ENCODE measurements around the gene PRDM15. TPM values are rescaled to one million over a fixed set of nuclear protein-coding genes. Genes with fewer than 3 reads are reported as not detected.

PRDM15 gene
- polyA plus RNA-seq, 1 experiment: 5.1 TPM

DNA sequence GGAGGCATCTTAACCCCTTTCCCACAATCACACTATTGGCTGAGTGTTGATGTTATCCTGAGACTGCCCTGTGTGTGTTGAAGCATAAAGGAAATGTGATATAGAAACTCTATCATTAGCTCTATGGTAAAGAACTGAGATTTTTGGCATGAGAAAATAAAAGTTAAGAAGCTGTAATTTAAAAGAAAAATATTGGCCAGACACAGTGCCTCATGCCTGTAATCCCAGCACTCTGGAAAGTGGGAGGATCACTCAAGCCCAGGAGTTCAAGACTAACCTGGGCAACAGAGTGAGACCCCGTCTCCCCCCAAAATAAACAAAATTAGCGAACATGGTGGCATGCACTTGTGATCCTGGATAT, 98.1 kb downstream of the PRDM15 start:
- TF ChIP-seq, protein P1, sequence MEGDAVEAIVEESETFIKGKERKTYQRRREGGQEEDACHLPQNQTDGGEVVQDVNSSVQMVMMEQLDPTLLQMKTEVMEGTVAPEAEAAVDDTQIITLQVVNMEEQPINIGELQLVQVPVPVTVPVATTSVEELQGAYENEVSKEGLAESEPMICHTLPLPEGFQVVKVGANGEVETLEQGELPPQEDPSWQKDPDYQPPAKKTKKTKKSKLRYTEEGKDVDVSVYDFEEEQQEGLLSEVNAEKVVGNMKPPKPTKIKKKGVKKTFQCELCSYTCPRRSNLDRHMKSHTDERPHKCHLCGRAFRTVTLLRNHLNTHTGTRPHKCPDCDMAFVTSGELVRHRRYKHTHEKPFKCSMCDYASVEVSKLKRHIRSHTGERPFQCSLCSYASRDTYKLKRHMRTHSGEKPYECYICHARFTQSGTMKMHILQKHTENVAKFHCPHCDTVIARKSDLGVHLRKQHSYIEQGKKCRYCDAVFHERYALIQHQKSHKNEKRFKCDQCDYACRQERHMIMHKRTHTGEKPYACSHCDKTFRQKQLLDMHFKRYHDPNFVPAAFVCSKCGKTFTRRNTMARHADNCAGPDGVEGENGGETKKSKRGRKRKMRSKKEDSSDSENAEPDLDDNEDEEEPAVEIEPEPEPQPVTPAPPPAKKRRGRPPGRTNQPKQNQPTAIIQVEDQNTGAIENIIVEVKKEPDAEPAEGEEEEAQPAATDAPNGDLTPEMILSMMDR (IDR thresholded peaks at IDR 0.05; ENCODE audit: low read depth, low read length): no peak
- ChIA-PET CTCF (interaction anchor here (0.7 kb wide), 1 partner anchor 169 kb away, joined by 3 read pairs; no protein-coding TSS in a partner anchor), POLR2A (no interaction called here)
- Histone ChIP-seq H3K9me3 (ENCODE audit: control insufficient read depth, insufficient read depth, low read length) (no peaks in the 10 kb centered on the region; the same call in 1 of the 2 replicates), H3K4me3 (ENCODE audit: low read depth, low read length) (no peak overlapping the region), H3K27me3 (ENCODE audit: control insufficient read depth, insufficient read depth, low read length) (peaks cover 38% of the 10 kb centered on the region), H3K27ac (ENCODE audit: low read depth, low read length) (no peak overlapping the region)
- no peak for DNase-seq (ENCODE audit: low read depth, low spot score)

DNA sequence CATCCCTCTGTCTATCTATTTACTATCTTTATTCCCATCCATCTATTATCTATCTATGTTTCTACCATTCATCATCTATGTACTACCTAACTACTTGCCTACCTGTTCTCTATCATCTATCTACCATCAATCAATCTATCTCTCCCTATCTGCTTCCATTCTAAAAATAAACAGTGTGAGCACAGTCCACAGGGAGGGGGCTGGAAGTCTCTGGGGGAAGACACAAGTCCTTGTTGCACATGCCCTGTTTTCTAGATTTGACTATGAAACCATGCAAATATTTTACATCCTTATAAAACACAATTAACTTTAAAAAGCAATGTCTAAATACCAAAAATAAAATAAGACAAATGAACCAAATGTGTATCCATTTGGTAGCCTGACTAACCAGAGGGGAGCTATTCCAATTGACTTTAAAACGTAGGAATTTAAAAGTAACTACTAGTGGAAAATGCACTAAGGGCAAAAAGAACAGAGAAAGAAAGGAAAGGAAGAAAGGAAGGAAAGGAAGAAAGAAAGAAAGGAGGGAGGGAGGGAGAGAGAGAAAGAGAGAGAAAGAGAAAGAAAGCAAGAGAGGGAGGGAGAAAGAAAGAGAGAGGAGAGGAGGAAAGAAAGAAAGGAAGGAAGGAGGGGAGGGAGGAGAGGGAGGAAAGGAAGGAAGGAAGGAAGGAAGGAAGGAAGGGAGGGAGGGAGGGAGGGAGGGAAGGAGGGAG, 98.7 kb downstream of the PRDM15 start:
- Histone ChIP-seq H3K27ac (ENCODE audit: low read depth, low read length) (no peak overlapping the region), H3K4me3 (ENCODE audit: low read depth, low read length) (no peak overlapping the region), H3K27me3 (ENCODE audit: control insufficient read depth, insufficient read depth, low read length) (peaks cover 42% of the 10 kb centered on the region), H3K9me3 (ENCODE audit: control insufficient read depth, insufficient read depth, low read length) (no peaks in the 10 kb centered on the region; the same call in 1 of the 2 replicates)
- CTCF ChIA-PET: interaction anchor here (0.7 kb wide), 2 partner anchors 8 to 168 kb away, joined by 3 read pairs; no protein-coding TSS in a partner anchor
- no peak for DNase-seq (ENCODE audit: low read depth, low spot score)
- TF ChIP-seq, protein P1 (IDR thresholded peaks at IDR 0.05; ENCODE audit: low read depth, low read length): no peak
- POLR2A ChIA-PET: no interaction called here

DNA sequence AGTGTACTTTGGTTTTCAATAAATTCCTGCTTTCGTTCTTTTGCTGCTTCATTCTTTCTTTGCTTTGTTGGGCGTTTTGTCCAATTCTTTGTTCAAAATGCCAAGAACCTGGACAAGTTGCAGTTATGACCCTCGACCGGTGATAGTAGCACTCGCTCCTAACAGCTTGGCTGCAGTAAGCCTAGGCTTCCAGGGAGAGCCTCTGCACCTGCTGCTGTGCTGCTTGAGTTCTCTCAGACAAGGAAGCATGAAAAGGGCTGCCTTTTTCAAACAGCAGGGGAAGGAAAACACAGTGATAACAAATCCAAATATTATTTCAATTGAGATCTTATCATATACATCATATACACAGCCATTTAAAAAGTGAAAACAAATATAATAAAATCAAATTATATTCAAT, 99.5 kb downstream of the PRDM15 start:
- TF ChIP-seq, protein P1 (IDR thresholded peaks at IDR 0.05; ENCODE audit: low read depth, low read length): no peak
- Histone ChIP-seq H3K4me3 (ENCODE audit: low read depth, low read length) (no peak overlapping the region), H3K27me3 (ENCODE audit: control insufficient read depth, insufficient read depth, low read length) (peaks cover 49% of the 10 kb centered on the region), H3K9me3 (ENCODE audit: control insufficient read depth, insufficient read depth, low read length) (no peaks in the 10 kb centered on the region; the same call in 1 of the 2 replicates), H3K27ac (ENCODE audit: low read depth, low read length) (no peak overlapping the region)
- ChIA-PET CTCF (no interaction called here), POLR2A (no interaction called here)
- DNase-seq (ENCODE audit: low read depth, low spot score): no peak

DNA sequence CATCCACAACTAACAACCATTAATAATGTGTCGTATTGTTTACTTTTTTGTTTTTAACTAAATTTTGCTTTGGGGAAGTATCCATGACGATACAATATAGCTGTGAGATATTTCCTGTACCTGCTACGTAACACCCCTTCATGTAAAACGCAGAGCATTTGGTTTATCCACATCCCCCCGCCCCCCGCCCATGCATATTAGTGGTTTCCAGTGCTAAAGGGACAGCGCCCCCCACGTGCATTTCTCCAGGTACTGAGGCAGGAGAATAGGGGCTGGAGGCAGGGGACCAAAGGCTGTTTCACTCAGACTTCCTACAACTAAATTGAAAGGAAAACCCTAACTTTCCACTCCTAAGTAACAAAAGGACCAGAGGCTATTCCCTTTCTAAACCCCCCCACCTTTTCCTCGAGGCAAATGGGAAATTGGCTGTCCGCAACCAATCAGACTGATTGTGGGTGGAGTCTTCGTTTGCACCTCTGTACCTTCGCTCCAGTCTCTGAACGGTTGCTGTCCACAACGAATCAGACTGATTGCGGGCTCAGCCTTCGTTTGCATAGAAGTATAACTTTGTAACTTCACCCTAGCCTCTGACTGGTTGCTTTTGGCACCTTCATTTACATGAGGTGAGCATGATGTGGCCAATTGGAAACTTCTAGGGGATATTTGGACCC, 100.1 kb downstream of the PRDM15 start:
- H3K27ac ChIP-seq (ENCODE audit: low read depth, low read length): no peak overlapping the region
- CTCF ChIA-PET: interaction anchor here (1.1 to 6.1 kb wide), 4 partner anchors 11 to 496 kb away, joined by 3 to 76 read pairs (median 17); no protein-coding TSS in a partner anchor
- TF ChIP-seq, protein P1 (IDR thresholded peaks at IDR 0.05; ENCODE audit: low read depth, low read length): no peak
- peaks cover 51% of the 10 kb centered on the region for H3K27me3 ChIP-seq (ENCODE audit: control insufficient read depth, insufficient read depth, low read length)
- H3K9me3 ChIP-seq (ENCODE audit: control insufficient read depth, insufficient read depth, low read length): no peaks in the 10 kb centered on the region
- no peak overlapping the region for H3K4me3 ChIP-seq (ENCODE audit: low read depth, low read length)
- DNase-seq (ENCODE audit: low read depth, low spot score): no peak
- POLR2A ChIA-PET: no interaction called here
